ENCODE data around the gene EGFL7.

DNA sequence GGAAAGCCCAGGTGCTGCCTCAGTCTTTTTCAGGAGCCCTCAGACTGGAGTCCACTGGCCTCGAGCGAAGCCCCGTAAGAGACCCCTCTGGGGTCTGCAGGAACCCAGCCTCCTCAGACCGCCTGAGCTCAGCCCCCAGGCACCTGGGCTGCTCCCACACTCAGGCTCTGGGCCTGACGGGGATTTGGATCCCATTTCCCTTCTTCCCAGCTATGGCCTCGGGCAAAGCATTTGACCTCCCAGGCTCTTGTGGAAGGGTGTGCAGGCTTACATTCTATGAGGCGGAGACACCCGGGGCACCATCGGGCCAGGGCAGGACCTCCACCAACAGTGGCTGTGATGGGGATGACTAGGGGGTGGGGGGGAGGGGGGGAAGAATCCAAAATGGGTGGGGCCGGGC lies 20.0 kb downstream of the EGFL7 start:
- TF ChIP-seq POLR2AphosphoS5 (IDR thresholded peaks at IDR 0.05), result no peak
- TF ChIP-seq, protein P1, sequence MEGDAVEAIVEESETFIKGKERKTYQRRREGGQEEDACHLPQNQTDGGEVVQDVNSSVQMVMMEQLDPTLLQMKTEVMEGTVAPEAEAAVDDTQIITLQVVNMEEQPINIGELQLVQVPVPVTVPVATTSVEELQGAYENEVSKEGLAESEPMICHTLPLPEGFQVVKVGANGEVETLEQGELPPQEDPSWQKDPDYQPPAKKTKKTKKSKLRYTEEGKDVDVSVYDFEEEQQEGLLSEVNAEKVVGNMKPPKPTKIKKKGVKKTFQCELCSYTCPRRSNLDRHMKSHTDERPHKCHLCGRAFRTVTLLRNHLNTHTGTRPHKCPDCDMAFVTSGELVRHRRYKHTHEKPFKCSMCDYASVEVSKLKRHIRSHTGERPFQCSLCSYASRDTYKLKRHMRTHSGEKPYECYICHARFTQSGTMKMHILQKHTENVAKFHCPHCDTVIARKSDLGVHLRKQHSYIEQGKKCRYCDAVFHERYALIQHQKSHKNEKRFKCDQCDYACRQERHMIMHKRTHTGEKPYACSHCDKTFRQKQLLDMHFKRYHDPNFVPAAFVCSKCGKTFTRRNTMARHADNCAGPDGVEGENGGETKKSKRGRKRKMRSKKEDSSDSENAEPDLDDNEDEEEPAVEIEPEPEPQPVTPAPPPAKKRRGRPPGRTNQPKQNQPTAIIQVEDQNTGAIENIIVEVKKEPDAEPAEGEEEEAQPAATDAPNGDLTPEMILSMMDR (IDR thresholded peaks at IDR 0.05), result no peak

Measured in sigmoid colon (tissue), 4 donors.